Breast epithelium (tissue), 4 donors: Measurements from ENCODE around the gene BCO1. TPM values are rescaled to one million over a fixed set of nuclear protein-coding genes. Genes with fewer than 3 reads are reported as not detected.

Experiments used
- DNase-seq, 2 donors: peaks; one replicate each; pipeline ENCODE4 v3.0.0-alpha.2; 2019; ENCODE audit warnings: low spot score in 2 of 2
- H3K27ac ChIP-seq, 2 donors: fragments of 200-600 bp; sonication (generic) in 1 of 2; one replicate each; pipeline ENCODE4 v1.5.1; 2016 to 2019; ENCODE audit warnings: mild to moderate bottlenecking in 1 of 2
- H3K27me3 ChIP-seq, 2 donors: fragments of 200-600 bp; sonication (generic) in 1 of 2; one replicate each; pipeline versions ENCODE4 v1.5.1 to v1.6.0; 2017 to 2019; ENCODE audit warnings: control low read depth in 1 of 2, mild to moderate bottlenecking in 1 of 2
- H3K36me3 ChIP-seq: fragments of 200-600 bp; one replicate; pipeline ENCODE4 v1.5.1; 2019
- H3K4me1 ChIP-seq, 2 donors: fragments of 200-600 bp; sonication (generic); one replicate each; pipeline ENCODE4 v1.5.1; 2016 to 2019; ENCODE audit warnings: control low read depth in 1 of 2
- H3K4me3 ChIP-seq, 3 donors: fragments of 200-600 bp; sonication (generic); 1 replicate in 2 of 3; 2 replicates in 1 of 3; pipeline ENCODE4 v1.5.1; 2016 to 2019; ENCODE audit warnings: mild to moderate bottlenecking in 3 of 3, moderate library complexity in 2 of 3
- H3K9me3 ChIP-seq, 2 donors: fragments of 200-600 bp; sonication (generic) in 1 of 2; one replicate each; pipeline ENCODE4 v1.5.1; 2016 to 2019; ENCODE audit warnings: control low read depth in 1 of 2
- POLR2A ChIP-seq: fragments of 450-650 bp; IDR thresholded peaks from one replicate; pipeline ENCODE4 v1.6.1; 2016; ENCODE audit warnings: antibody characterized with exemption, mild to moderate bottlenecking, moderate library complexity
- POLR2AphosphoS5 ChIP-seq, 3 donors: sonication (generic); formaldehyde crosslinking; IDR thresholded peaks; one replicate each; pipeline ENCODE4 v1.6.1; 2017; ENCODE audit warnings: antibody characterized with exemption in 3 of 3
- intact Hi-C: fragments of 100-400 bp; cut with DNase I; formaldehyde crosslinking; loops from one replicate; pipeline ENCODE4 v1.15.1; 2023; ENCODE audit warnings: low total_unique reads
- total RNA-seq, 3 donors: library from RNA; depleted of rRNA; stranded (reverse); fragments of >200 nt; gene quantifications; one replicate each; pipeline ENCODE4 v1.1.0, GENCODE V29; 2016
- TF ChIP-seq, protein P1 (sequence below), 3 donors: fragments of 450-650 bp; IDR thresholded peaks; one replicate each; pipeline ENCODE4 v1.5.1; 2016 to 2017; ENCODE audit warnings: antibody characterized with exemption in 3 of 3, mild to moderate bottlenecking in 3 of 3, moderate library complexity in 3 of 3

The BCO1 gene
- total RNA-seq, 3 donors from 2014 or later = 0.29 TPM; not detected in 2

DNA sequence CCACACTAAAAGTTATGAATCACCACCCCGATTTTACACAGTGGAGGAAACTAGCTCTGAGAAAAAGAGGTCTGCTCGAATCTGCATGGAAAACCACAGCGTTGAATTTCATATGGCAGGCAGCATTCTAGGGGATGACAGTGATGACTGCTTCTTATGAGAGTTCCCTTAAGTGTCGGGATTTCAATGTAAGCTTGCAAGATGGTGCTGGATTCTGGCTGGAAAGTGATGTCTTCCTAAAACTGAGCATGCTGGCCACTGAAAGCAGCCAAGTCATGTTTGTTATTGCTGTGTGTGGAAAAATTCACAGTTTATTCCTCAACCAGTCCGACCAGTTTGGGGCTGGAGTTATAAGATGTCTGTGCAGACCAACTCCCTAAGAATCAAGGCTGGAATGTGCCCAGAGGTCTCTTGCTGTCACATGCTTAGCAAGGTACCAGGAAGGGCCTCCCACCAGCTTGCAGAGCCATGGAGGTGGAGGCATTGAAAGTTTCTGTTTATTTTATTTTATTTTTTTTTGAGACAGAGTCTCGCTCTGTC is 39.1 kb downstream of the BCO1 start:
- H3K27ac ChIP-seq = no peak overlapping the region
- TF ChIP-seq POLR2A = no peak
- TF ChIP-seq, protein P1, sequence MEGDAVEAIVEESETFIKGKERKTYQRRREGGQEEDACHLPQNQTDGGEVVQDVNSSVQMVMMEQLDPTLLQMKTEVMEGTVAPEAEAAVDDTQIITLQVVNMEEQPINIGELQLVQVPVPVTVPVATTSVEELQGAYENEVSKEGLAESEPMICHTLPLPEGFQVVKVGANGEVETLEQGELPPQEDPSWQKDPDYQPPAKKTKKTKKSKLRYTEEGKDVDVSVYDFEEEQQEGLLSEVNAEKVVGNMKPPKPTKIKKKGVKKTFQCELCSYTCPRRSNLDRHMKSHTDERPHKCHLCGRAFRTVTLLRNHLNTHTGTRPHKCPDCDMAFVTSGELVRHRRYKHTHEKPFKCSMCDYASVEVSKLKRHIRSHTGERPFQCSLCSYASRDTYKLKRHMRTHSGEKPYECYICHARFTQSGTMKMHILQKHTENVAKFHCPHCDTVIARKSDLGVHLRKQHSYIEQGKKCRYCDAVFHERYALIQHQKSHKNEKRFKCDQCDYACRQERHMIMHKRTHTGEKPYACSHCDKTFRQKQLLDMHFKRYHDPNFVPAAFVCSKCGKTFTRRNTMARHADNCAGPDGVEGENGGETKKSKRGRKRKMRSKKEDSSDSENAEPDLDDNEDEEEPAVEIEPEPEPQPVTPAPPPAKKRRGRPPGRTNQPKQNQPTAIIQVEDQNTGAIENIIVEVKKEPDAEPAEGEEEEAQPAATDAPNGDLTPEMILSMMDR (IDR thresholded peaks at IDR 0.05) = no peak
- TF ChIP-seq POLR2AphosphoS5 (IDR thresholded peaks at IDR 0.05) = no peak
- no peaks in the 10 kb centered on the region for H3K27me3 ChIP-seq
- H3K36me3 ChIP-seq = no peaks in the 10 kb centered on the region
- no peak overlapping the region for H3K4me3 ChIP-seq
- no peaks in the 10 kb centered on the region for H3K9me3 ChIP-seq
- intact Hi-C loops = no loop called here
- no peaks in the 10 kb centered on the region for H3K4me1 ChIP-seq
- peak; percentile 23 to 60 for DNase-seq

DNA sequence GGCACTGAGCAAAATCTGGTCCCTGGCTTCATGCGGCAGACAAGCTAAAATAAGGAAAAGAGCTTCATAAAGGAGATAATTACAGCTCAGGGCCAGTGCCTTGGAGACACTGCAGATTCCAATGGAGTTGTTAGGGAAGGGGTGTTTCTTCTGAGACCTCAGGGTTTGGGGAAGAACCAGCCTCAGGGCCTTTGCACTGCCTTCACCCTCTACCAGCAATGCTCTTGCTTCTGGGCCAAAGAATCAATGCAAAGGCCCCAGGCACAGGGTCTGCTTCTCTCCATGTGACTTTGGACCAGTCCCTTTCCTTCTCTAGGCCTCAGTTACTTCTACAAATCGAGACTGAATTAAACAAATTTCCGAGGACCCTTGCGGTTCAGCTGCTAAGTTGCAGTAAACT is 40.0 kb downstream of the BCO1 start:
- intact Hi-C loops = no loop called here
- no peaks in the 10 kb centered on the region for H3K36me3 ChIP-seq
- no peak overlapping the region for H3K27ac ChIP-seq
- H3K27me3 ChIP-seq = no peaks in the 10 kb centered on the region
- H3K4me3 ChIP-seq = no peak overlapping the region
- no peaks in the 10 kb centered on the region for H3K4me1 ChIP-seq
- no peaks in the 10 kb centered on the region for H3K9me3 ChIP-seq
- DNase-seq = no peak
- TF ChIP-seq POLR2AphosphoS5 (IDR thresholded peaks at IDR 0.05) = no peak
- TF ChIP-seq, protein P1 (IDR thresholded peaks at IDR 0.05) = no peak
- no peak for TF ChIP-seq POLR2A

DNA sequence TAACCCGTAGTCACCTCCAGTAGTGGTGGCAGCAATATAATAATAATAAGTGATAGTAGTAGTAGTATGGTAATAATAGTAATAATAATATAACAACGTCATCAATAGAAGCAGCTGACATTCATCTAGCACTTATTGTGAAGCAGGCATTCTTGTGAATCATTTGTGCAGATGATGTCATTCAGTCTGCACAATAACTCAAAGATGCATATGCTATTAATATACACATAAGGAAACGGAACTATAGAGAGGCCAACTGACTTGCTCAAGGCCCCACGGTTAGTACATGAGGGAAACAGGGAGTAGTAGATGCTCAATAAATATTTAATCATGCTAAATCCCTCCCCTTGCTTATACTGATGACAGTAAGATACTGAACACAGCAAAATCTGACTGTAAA is 40.9 kb downstream of the BCO1 start:
- H3K4me1 ChIP-seq = no peaks in the 10 kb centered on the region
- intact Hi-C loops = no loop called here
- H3K36me3 ChIP-seq = no peaks in the 10 kb centered on the region
- no peaks in the 10 kb centered on the region for H3K27me3 ChIP-seq
- H3K9me3 ChIP-seq = no peaks in the 10 kb centered on the region
- DNase-seq = no peak
- H3K27ac ChIP-seq = no peak overlapping the region
- no peak overlapping the region for H3K4me3 ChIP-seq
- TF ChIP-seq, protein P1 (IDR thresholded peaks at IDR 0.05) = no peak
- TF ChIP-seq POLR2A (no peak), POLR2AphosphoS5 (IDR thresholded peaks at IDR 0.05) (no peak)

DNA sequence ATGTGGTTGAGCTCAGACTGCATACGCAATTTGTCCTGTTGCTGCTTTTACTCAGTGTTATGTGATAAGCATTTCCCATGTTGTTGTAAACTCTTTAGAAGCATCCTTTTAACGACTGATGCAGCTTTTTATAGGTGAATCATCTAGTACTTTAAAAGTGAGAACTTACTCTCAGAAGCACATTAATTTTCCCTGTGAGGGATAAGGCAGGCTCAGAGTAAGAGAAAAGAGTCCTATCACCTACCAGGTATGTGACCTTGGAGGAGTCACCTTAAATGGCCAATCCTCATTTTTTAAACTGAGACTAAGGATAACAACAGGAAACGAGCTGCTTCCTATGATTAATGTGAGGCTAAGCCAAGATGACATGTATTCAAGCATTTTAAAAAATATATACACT is 41.9 kb downstream of the BCO1 start:
- Histone ChIP-seq H3K9me3 (no peaks in the 10 kb centered on the region), H3K4me1 (no peaks in the 10 kb centered on the region), H3K27ac (no peak overlapping the region), H3K36me3 (no peaks in the 10 kb centered on the region), H3K4me3 (no peak overlapping the region), H3K27me3 (no peaks in the 10 kb centered on the region)
- no peak for DNase-seq
- TF ChIP-seq POLR2AphosphoS5 (IDR thresholded peaks at IDR 0.05) (no peak), POLR2A (no peak)
- TF ChIP-seq, protein P1 (IDR thresholded peaks at IDR 0.05) = no peak
- intact Hi-C loops = no loop called here

DNA sequence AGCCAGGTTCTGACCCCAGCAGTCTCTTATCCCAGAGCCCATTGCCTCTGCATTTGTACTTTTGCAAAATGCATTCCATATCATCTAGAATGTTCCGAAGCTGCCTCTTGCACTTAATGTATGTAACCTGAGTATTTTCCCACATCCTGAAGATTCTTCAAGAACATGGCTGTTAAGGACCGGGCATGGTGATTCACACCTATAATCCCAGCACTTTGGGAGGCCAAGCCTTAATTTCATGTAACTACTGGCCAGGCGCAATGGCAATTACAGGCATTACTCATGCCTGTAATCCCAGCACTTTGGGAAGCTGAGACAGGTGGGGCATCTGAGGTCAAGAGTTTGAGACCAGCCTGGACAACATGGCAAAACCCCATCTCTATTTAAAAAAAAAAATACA is 44.6 kb downstream of the BCO1 start:
- Histone ChIP-seq H3K36me3 (no peaks in the 10 kb centered on the region), H3K9me3 (no peaks in the 10 kb centered on the region), H3K27ac (no peak overlapping the region), H3K4me3 (no peak overlapping the region), H3K27me3 (no peaks in the 10 kb centered on the region), H3K4me1 (no peaks in the 10 kb centered on the region)
- no peak for DNase-seq
- intact Hi-C loops = no loop called here
- TF ChIP-seq POLR2A (no peak), POLR2AphosphoS5 (IDR thresholded peaks at IDR 0.05) (no peak)
- TF ChIP-seq, protein P1 (IDR thresholded peaks at IDR 0.05) = no peak
